Fibroblast of skin of abdomen (primary cell): ENCODE results near the gene CHTF18.
"Not testable (repeated sequence)": the region's sequence is repeated elsewhere in the genome, so short reads cannot be mapped to it uniquely, and the experiment has no call there.

Experiments
- DNase-seq: peaks from one replicate; pipeline ENCODE4 v3.0.0-alpha.2; 2013

Gene CHTF18

DNA sequence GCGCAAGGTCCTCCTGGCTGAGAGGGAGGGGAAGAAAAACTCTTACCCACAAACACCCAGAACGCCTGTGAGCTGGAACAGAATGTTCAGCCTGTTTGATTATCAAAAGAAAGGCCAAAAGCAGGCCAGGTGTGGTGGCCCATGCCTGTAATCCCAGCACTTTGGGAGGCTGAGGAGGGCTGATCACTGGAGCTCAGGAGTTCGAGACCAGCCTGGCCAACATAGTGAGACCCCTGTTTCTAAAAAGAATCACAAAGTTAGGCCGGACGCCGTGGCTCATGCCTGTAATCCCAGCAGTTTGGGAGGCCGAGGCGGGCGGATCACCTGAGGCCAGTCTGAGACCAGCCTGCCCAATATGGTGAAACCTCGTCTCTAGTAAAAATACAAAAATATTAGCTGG is 12.1 kb upstream of the CHTF18 start:
- not testable (repeated sequence) for DNase-seq

DNA sequence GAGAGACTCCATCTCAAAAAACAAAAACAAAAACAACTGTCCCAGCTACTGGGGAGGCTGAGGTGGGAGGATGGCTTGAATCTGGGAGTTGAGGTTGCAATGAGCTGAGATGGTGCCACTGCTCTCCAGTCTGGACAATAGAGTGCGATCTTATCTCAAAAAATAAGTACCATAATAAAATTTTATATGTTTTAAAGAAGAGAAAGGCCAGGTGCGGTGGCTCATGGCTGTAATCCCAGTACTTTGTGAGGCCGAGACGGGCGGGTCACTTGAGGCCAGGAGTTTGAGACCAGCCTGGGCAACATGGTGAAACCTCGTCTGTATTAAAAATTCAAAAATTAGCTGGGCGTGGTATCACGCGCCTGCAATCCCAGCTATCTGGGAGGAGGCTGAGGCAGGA is 11.6 kb upstream of the CHTF18 start:
- DNase-seq: no peak

DNA sequence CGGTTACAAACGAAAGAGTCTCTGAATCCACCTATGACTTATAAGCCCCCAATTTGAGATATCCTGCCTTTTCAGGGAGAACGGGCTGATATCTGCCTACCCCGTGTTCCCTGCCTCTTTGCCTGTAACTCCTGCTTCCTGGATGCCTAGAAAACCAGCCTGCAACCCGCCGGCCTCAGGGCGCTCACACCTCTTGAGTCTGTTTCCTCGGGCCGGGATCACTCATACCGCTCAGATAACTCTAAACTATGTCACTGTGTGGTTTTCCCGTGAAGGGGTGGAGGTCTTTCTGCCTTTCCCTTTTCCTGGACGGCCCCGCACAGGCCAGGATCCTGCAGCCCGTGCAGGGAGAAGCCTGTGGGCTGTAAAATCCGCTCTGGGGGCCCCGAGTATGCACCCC is 10.6 kb upstream of the CHTF18 start:
- no peak for DNase-seq

DNA sequence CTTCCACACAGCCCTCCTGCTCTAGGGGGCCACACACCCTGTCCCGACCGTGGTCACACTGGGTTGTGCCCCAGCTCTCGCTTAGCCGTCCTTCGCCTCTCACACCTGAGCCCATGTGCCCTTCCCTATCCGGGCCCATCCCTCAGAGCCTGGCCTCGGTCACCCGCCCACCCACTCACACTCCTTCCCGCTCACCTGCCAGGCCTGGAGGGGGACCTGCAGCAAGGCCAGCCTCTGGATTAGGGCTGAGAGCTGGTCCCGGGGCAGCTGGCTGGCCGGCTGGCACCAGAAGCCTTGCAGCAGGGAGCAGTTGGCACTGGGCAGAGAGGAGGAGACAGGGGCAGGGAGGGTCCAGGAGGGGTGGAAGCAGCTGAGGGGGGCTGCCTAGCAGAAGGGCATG is 10.0 kb upstream of the CHTF18 start:
- no peak for DNase-seq

DNA sequence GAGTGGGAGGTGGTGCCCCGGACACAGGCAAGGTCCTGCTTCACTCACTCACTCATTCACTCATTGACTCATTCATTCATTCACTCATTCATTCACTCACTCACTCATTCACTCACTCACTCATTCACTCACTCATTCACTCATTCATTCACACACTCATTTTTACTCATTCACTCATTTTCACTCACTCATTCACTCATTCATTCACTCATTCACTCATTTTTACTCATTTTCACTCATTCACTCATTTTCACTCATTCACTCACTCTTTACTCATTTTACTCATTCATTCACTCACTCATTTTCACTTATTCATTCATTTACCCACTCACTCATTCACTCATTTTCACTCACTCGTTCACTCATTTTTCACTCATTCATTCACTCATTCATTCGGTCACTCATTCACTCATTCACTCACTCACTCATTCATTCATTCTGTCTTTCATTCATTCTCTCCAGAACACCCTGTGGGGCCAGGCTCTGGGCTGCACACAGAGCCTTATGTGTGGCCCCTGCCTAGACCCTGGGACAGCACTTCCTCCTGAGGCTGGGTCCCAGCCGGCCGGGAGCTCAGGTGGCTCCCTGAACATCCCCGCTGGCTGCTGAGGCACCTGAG is 9.4 kb upstream of the CHTF18 start:
- no peak for DNase-seq

DNA sequence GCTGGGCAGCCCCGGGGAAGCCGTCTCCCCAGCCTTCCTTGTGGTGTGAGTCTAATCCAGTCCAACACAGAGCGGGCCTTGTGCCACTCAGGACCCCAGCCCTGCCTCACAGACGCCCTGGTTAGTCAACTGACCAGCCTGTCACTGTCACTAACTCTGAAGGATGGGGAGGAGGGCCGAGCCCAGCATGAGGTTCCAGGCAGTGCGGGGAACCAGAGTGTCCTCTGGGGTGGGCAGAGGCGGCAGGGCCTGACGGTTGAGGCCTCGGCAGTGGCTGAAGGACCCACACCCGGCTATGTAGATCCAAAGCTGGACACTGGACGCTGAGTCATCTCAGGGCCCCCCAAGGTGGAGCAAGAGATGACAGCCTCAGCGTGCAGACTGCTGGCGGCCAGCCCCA is 8.9 kb upstream of the CHTF18 start:
- DNase-seq: no peak

DNA sequence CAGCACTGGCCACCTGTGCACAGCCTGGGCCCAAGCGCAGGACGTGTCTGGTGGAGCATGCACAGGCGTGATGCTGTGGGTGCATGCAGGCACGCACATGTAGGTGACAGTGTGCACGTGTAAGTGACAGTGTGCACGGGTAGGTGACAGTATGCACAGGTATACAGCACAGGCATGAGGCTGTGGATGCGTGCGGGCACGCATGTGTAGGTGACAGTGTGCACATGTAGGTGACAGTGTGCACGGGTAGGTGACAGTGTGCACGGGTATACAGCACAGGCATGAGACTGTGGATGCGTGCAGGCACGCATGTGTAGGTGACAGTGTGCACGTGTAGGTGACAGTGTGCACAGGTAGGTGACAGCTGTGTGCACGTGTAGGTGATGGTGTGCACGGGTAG is 8.1 kb upstream of the CHTF18 start:
- no peak for DNase-seq

DNA sequence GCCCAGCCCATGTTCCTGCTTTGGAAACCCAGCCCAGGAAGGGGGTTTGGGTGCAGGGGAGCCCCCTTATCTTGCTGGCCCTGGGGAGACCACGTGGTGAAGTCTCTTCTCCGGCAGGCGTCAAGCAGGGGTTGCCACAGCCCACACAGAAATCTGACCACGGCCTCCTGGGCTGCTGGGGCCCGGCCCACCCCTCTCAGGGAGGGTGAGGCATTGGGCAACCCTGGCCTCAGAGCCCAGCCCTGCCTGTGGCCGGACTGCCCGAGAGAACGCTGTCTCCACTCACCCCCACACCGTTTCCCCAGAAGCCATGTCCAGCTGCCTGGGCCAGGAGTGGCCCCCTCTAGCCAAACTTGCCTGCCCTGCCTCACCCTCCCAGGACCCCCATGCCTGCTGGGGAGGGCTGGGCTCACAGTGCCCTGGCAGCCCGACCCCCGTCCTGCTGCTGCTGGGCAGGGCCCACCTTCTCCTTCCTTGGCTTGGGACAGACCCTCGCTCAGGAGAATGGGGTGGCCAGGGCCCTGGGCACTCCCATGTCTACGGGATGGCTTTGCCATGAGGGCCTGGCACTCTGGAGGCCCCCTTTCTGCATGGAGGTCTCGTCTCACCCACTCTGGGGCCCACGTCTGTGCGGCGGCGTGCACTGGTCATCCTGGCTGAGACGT is 6.9 kb upstream of the CHTF18 start:
- no peak for DNase-seq

DNA sequence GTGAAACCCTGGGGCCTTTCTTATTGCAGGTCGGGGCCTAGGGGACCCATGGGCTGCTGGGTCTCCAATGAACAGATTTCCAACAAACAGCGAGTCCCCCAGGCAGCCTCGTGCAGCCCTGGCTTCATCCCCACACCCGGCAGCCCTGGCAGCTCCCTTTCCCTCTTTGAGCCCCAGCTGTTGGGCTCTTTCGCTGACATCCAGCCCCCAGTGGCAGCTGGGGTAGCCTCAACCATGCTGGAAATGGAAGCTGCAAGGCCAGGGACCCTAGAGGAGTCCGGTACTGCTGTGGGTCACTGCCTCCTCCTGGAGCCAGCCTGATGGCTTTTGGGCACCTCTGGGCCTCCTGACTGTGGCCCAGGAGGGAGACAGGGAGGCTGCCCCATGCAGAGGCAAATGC is 6.2 kb upstream of the CHTF18 start:
- DNase-seq: no peak

DNA sequence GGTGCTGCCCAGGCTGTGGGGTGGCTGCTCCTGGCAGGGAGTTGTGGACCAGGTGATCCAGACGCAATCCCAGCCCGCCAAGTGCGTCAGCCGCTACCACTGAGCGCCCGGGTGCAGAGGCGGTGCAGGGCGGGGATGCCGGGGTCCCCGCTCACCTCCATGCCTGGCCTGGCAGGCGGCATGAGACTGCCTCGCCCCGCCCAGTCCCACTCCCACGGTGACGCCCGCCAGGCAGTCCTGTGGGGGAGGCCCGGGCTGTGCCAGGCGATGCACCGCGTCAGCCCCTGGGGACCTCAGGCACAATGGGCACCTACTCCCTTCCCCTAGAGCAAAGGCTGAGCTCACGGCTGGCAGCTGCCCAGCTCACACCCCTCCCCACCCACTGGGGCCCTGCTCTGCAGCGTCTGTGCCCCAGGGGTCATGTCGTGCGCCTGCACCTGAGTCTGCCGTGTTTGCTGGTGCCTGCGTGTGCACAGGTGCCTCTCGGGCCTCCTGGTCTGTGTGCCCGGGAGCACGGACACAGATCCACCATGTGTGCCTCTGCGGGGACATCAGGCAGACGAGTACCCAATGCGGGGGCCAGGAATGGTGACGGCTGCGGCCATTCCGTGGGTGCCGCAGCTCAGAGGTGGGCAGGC is 5.5 kb upstream of the CHTF18 start:
- no peak for DNase-seq

DNA sequence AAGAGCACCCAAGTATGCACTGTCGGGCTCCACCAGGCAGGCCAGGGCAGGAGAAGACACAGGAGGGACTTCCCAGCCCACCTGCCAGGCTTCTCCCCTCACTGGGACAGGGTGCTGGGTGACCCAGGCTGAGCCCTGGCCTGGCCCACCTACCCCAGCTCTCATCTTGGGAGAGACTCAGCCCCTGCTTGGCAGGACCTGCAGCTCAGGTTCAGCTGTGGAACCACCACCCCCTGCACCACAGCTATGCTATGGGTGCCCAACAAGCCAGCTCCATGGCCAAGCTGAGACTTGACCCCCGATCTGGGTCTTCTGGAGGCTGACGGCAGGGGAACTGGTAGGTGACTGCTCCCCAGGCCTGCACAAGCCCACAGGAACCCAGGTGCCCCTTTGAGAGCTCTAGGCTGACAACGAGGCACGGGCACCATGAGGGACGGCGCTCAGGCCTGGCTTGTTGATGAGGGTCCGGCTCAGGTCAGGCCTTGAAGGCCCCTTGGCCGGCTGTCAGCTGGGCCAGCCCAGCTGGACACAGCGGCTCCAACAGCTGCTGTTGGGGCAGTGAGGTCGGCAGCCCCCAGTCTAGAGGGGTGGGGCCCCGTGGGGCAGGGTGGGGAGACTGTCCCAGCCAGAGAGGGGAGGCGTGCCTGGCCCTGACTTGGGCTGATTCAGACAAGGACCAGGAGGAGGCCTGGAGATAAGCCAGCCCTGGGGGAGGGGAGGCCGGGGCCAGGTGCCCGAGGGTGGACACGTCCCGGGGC is 4.8 kb upstream of the CHTF18 start:
- no peak for DNase-seq

DNA sequence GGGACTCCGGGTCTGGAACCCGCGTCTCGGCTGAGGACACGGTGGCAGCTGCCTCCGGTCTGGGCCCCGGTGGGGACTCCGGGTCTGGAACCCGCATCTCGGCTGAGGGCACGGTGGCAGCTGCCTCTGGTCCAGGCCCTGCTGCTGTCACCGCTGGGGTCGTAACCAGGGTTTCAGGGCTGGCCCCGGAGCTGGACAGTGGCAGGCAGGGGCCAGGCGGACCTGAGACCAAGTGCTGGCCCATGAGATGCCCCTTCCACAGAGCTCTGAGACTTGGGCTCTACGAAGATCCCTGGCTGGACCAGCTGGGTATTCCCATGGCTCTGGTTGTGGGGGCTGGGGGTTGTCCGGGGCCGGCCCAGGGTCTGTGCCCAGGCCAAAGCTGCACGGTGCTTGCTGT is 4.0 kb upstream of the CHTF18 start:
- no peak for DNase-seq

DNA sequence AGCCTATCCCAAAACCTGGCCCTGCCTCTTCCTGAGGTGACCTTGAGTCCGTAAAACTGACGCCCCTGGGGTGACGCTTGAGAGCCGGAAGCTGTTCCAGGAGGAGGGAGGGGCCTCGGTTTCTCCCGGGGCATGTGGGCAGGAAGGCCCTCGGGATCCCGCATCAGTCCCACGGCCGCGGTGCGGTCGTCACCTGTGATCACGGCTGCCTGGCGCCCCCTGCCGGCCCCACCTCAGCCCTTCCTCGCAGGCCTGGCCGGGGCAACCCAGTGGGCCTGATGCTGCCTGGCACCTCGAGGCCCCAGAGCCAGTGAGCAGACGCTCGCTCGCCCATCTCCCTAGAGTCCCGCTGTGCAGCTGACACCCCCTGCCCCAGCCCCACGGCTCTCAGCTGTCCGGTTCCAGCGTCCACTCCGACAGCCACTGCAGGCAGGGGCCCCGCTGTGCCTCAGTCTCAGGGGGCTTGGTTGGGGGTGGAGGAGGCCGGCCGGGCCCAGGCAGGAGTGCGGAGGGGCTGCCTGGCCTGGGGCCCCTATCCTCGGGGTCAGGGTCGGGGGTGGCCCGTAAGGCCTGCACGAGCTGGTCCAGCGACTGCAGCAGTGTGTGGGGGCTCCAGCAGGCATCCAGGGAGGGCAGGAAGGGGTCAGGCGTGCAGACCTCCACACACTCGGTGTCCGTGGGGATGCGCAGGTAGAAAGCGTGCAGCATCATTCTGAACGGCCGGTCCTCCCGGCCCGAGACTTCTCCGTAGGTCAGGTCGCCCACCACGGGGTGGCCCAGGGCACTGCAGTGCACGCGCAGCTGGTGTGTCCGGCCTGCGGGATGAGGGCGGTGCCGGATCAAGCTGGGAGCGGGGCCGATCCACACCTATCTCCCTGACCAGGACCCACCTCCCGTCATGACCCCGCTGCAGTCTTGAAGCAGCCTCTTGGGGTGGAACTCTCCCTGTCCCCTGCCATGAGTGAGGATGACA is 2.6 kb upstream of the CHTF18 start:
- peak; percentile 23 for DNase-seq

DNA sequence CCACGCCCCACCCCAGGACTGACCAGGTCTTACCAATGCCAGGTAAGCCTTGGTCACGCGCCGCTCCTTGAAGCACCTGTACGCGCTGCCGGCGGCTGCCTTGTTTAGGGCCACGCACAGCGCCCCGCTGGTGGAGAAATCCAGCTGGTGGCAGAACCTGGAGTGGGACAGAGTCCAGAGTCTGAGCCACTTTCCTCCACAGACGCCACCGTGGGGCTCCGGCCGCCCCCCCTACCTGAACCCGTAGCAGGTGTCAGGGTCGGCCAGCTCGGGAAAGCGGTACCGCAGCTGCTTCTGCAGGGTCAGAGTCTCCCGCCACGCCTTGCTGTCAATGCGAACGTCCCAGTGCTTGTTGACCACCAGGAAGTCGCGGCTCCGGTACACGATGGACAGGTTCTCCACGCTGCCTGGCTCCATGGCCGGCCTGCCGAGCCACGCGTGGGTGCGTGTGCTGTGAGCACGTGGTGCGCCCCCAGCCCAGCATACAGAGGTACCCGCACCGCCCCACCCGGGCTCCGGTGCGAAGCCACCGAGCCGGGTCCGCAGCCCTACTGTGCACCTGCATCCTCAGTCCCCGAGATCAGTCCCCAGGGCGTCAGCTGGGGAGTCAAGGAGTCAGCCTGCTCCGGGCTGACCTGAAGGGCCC is 976 bp upstream of the CHTF18 start:
- DNase-seq: no peak

DNA sequence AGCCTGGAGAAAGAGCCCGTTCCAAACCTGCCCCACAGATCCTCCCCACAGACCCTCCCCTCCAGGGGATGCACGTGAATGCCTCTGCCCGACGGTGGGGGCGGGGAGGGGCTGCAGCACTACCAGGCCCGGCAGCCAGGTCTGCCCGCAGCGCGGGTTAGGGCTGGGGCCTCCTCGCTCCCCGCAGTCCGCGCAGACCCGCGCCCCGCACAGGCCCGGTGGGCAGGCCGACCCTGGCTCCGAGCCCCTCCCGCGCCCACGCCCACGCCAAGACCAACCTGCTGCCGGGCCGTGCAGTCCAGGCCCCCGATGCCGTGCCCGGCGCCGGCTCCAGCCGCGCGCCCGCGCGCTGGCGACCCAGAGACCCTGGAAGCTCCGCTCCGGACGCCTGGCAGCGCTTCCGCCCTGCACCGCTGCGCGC is 432 bp upstream of the CHTF18 start, which contains the start of gene RPUSD1:
RPUSD1 (minus strand) TSS at position 404 of the 421 bp plus-strand sequence. CDS start 644 bp downstream, outside the sequence.
- no peak for DNase-seq

DNA sequence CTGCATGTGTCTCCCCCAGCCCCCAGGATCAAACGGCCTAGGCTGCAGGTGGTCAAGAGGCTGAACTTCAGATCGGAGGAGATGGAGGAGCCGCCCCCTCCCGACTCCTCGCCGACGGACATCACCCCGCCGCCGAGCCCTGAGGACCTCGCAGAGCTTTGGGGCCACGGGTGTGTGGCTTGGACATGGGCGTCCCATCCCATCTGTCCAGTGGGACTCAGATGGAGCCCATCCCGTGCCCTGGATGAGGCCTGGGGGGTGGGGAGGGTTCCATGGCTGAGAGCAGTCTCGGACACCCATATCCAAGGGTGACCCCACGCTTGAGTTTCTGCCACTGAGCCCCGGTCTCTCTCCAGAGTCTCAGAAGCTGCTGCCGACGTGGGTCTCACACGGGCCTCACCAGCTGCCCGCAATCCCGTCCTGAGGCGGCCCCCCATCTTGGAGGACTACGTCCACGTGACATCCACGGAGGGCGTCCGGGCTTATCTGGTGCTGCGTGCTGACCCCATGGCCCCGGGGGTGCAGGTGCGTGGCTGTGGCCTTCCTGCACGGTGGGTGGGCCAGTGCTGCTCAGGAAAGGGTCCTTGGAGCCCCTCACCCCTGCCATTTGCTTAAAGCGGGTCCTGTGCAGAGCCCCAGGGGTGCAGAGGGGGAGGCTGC is 901 bp downstream of the CHTF18 start:
- no peak for DNase-seq

DNA sequence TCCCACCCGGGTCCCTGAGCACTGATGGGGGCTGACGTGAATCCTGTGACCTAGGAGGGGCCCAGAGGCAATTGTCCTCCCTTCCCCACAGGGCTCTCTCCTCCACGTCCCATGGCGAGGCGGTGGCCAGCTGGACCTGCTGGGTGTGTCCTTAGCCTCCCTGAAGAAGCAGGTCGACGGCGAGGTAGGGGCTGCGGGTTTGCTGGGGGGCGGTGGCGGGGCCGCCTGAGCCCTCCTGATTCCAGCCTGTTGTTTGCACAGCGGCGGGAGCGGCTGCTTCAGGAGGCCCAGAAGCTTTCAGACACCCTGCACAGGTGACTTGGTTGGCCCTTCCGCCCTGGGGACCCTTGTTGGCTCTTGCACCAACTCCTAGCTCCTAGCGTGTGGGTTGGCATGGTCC is 1.7 kb downstream of the CHTF18 start:
- no peak for DNase-seq

DNA sequence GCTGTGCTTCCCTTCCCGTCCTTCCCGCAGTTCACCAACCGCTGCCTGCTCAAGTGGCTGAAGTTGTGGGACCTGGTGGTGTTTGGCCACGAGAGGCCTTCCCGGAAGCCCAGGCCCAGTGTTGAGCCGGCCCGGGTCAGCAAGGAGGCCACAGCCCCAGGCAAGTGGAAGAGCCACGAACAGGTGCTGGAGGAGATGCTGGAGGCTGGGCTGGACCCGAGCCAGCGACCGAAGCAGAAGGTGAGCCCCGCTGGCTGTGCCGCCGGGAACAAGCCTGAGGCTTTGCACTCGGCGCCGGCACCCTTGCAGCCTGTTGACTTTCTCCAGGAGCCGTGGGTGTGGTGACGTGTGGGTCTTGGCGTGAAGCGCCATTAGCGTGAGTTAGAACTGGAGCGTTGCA is 2.7 kb downstream of the CHTF18 start:
- no peak for DNase-seq

DNA sequence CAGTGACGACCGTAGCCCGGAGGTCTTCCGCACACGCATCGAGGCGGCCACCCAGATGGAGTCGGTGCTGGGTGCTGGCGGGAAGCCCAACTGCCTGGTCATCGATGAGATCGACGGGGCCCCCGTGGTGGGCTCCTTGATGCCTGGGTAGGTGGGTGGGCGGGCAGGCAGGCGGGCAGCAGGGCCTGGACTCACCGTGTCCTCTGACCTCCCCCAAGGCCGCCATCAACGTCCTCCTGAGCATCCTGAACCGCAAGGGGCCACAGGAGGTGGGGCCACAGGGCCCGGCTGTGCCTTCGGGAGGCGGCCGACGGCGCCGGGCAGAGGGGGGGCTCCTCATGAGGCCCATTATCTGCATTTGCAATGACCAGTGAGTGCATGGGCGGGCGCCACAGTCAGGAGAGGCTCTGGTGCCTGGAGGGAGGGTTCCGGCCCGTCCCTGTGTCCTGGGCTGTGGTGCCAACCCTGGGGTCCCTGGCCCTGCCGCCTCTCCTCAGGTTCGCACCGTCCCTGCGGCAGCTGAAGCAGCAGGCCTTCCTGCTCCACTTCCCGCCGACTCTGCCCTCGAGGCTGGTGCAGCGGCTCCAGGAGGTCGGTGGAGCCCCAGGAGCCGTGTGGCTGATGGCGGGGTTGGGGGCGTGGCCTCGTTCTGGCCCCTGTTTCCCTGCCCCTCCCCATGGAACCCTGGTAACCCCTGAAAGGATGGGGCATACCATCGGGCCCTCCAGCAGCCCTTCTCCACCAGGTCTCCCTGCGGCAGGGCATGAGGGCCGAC is 4.0 kb downstream of the CHTF18 start:
- DNase-seq: no peak

DNA sequence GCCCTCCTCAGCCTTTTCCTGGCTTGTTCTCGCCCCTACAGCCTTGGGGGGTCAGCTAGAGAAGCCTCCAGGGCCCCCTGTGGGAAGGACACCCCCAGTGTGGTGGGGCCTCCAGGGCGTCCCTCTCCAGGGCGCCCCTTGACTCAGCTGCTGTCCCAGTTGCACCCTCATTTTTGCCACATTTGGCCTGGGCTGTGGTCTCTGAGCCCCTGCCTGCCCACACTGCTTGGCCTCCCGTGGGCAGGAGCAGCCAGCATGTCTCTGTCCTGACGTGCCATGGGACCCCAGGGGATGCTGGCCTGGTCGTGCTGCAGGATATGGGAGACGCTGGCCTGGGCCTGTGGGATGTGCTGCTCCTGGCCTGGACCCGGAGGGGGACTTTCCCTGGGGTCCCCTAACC is 5.0 kb downstream of the CHTF18 start:
- DNase-seq: no peak
